Muscle of leg (tissue), 16 donors: ENCODE measurements around the gene SPDYE8. TPM values are rescaled to one million over a fixed set of nuclear protein-coding genes. Genes with fewer than 3 reads are reported as not detected.
"Not testable (repeated sequence)": the region's sequence is repeated elsewhere in the genome, so short reads cannot be mapped to it uniquely, and the experiment has no call there.

ENCODE experiments used
- DNase-seq: peaks from one replicate; pipeline ENCODE4 v3.0.0; 2013
- H3K27ac ChIP-seq: one replicate; pipeline ENCODE4 v1.5.1; 2013; ENCODE audit warnings: mild to moderate bottlenecking, low read length, control low read depth
- H3K27me3 ChIP-seq: one replicate; pipeline ENCODE4 v1.6.1; 2013; ENCODE audit warnings: low read length; ENCODE audit not compliant: control insufficient read depth, insufficient read depth
- H3K36me3 ChIP-seq: one replicate; pipeline ENCODE4 v1.6.1; 2013; ENCODE audit warnings: low read length; ENCODE audit not compliant: control insufficient read depth, insufficient read depth
- H3K4me1 ChIP-seq: one replicate; pipeline ENCODE4 v1.6.1; 2013; ENCODE audit warnings: low read length; ENCODE audit not compliant: control insufficient read depth, insufficient read depth
- H3K4me3 ChIP-seq: one replicate; pipeline ENCODE4 v1.5.1; 2013; ENCODE audit warnings: low read length, control low read depth
- H3K9me3 ChIP-seq: replicated peaks from 2 replicates; pipeline ENCODE4 v1.6.1; 2013; ENCODE audit warnings: low read depth, low read length; ENCODE audit not compliant: control insufficient read depth
- WGBS: methylation state at CpG from one replicate; pipeline ENCODE4 v1.1.5; 2013; ENCODE audit warnings: missing lambda C conversion rate; ENCODE audit not compliant: insufficient coverage; 5-methylcytosine and 5-hydroxymethylcytosine counted together
- long read RNA-seq, 11 donors: transcript quantifications; one replicate each; lab custom pipeline, GENCODE V29; 2026
- polyA plus RNA-seq, 8 donors: library from polyadenylated mRNA; unstranded; fragments of 120-200 nt; gene quantifications; one replicate each; pipeline versions ENCODE4 v1.2.1 to v1.2.3, GENCODE V29; 2013; ENCODE audit warnings: inconsistent platforms in 1 of 8, low replicate concordance in 1 of 8; ENCODE audit not compliant: insufficient read length in 8 of 8, insufficient read depth in 1 of 8
- total RNA-seq: library from RNA; stranded (reverse); fragments of 120-200 nt; gene quantifications from one replicate; pipeline ENCODE4 v1.2.4, GENCODE V29; 2013

The SPDYE8 gene, protein sequence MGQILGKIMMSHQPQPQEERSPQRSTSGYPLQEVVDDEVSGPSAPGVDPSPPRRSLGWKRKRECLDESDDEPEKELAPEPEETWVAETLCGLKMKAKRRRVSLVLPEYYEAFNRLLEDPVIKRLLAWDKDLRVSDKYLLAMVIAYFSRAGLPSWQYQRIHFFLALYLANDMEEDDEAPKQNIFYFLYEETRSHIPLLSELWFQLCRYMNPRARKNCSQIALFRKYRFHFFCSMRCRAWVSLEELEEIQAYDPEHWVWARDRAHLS
- total RNA-seq (0.09 TPM), polyA plus RNA-seq (under 1 TPM; 0.08 to 0.55 (median 0.16) TPM)
- long read RNA-seq, donor 1: 0 reads
- long read RNA-seq, donor 2: 0 reads
- long read RNA-seq, donor 3: 0 reads
- long read RNA-seq, donor 4: 0 reads
- long read RNA-seq, donor 5: 0 reads
- long read RNA-seq, donor 6: 0 reads
- long read RNA-seq, donor 7: 0 reads
- long read RNA-seq, donor 8: 0 reads
- long read RNA-seq, donor 9: 0 reads
- long read RNA-seq, donor 10: 0 reads
- long read RNA-seq, donor 11: 0 reads

DNA sequence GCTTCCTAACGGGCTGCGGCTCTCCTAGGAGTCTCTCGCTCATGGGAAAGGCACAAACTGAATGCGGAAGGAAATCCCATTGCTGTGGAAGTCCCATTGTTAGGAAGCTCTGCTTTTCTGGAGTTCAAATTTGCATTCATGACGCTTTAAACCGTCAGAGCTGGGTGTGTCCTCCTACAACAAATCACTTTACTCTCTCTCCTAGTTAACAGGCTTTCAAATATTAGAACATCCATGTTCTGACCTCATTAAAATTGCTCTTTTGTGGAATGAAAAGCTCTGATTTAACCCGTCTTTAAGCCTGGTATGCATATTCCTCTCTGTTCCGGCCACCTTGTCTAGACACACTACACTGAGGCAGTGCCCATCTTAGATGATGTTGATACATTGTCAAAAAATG lies at the start of gene SPDYE8:
Gene SPDYE8, minus strand, starts transcription at position 101 of the 400 bp plus-strand sequence. CDS start 1,800 bp downstream, outside the sequence.
- not testable (repeated sequence) for H3K4me1 ChIP-seq
- no CpG with 5 or more reads among the region's 8 CpGs for WGBS

DNA sequence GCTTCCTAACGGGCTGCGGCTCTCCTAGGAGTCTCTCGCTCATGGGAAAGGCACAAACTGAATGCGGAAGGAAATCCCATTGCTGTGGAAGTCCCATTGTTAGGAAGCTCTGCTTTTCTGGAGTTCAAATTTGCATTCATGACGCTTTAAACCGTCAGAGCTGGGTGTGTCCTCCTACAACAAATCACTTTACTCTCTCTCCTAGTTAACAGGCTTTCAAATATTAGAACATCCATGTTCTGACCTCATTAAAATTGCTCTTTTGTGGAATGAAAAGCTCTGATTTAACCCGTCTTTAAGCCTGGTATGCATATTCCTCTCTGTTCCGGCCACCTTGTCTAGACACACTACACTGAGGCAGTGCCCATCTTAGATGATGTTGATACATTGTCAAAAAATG lies 28.2 kb upstream of the SPDYE8 start, which contains the start of gene SPDYE11:
Gene SPDYE11, minus strand, starts transcription at position 101 of the 400 bp plus-strand sequence. CDS start 1,800 bp downstream, outside the sequence.
- no CpG with 5 or more reads among the region's 8 CpGs for WGBS
- not testable (repeated sequence) for DNase-seq, H3K9me3 ChIP-seq, H3K27me3 ChIP-seq, H3K27ac ChIP-seq, H3K4me3 ChIP-seq, H3K36me3 ChIP-seq, H3K4me1 ChIP-seq

More for the DNA sequence above, at the start of gene SPDYE8:
- not testable (repeated sequence) for H3K9me3 ChIP-seq, H3K27ac ChIP-seq, H3K4me3 ChIP-seq, H3K27me3 ChIP-seq, H3K36me3 ChIP-seq, DNase-seq

DNA sequence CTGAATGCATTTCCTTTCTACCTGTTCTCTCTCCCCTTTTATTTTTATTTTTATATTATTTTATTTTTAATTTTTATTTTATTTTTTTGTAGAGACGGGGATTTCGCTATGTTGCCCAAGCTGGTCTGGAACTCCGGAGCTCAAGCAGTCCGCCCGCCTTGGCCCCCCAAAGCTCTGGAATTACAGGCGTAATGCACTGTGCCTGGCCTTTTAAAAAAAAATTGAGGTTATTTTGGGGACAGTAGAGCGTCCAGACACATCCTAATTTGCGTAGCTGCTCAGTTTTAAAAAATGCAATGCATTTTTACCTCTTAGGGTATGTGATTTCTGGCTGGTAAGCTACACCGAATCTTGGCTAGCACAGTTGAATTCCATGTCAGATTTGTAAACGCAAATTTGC lies 23.1 kb downstream of the SPDYE8 start:
- not testable (repeated sequence) for H3K4me1 ChIP-seq, H3K27me3 ChIP-seq, DNase-seq, H3K9me3 ChIP-seq, H3K27ac ChIP-seq, H3K36me3 ChIP-seq
- WGBS: 13% methylated on average over 6 of the region's 10 CpGs
- H3K4me3 ChIP-seq: peak overlapping the region; percentile 13

DNA sequence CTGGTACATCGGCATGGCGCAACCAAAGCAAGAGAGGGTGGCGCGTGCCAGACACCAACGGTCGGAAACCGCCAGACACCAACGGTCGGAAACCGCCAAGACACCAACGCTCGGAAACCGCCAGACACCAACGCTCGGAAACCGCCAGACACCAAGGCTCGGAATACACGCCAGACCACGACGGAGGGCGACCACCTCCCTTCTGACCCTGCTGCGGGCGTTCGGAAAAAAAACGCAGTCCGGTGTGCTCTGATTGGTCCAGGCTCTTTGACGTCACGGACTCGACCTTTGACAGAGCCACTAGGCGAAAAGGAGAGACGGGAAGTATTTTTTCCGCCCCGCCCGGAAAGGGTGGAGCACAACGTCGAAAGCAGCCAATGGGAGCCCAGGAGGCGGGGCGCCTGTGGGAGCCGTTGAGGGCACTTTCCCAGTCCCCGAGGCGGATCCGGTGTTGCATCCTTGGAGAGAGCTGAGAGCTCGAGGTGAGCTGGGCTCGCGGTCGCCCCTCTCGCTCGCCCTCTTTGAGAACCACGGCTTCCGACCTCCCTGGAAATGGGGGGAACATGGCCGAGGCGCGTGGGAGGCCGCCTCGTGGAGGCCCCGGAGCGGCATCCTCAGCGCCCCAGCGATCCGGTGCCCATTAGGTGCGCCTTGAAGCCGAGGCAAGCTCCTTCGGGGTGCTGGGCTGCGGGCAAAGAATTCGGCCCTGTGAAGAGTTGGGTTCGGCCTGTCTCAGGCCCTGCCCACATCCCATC lies 23.7 kb downstream of the SPDYE8 start:
- Histone ChIP-seq H3K4me3 (peak overlapping the region; percentile 53), H3K27ac (peak overlapping the region; percentile 80)
- H3K36me3 ChIP-seq, H3K9me3 ChIP-seq, H3K27me3 ChIP-seq, H3K4me1 ChIP-seq: not testable (repeated sequence)
- WGBS: 0% methylated on average over 19 of the region's 66 CpGs
- DNase-seq: peak; percentile 91

DNA sequence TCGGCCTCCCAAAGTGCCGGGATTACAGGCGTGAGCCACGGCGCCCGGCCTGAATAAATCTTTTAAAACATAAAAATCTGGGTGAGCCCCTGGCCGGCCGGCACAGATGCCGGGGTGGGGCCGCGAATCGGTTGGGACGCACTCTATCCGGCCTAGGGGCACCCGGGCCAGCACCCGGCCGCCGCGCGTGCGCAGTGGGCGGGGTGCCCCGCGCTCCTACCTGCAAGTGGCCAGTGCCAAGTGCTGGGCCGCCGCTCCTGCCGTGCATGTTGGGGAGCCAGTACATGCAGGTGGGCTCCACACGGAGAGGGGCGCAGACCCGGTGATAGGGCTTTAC lies 24.2 kb downstream of the SPDYE8 start:
- whole genome bisulfite sequencing: no CpG with 5 or more reads among the region's 30 CpGs
- H3K9me3 ChIP-seq, H3K4me1 ChIP-seq, H3K36me3 ChIP-seq, DNase-seq, H3K27me3 ChIP-seq: not testable (repeated sequence)
- Histone ChIP-seq H3K27ac (peak overlapping the region; percentile 80), H3K4me3 (peak overlapping the region; percentile 53)

DNA sequence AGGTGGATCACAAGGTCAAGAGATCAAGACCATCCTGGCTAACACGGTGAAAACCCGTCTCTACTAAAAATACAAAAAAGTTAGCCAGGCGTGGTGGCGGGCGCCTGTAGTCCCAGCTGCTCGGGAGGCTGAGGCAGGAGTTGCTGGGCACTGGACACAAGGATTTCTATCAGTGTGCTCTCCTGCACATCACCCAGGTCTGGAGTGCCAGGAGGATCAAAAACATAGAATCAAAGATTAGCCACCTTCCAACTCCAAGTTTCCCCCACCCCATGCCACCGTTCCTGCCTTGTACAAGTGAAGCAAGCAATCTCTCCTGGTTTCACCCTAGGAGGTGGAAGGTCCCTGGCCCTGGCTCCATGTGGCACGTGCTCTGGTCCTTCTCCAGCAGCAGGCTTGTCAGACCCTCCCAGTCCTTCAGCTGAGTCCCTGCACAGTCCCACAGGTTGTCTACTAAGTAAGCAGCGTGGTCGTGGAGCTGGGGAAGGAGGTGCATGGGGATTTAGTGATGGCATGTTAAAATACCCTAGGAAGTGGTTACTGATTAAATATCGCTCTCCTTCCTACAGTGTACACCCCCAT lies 31.6 kb downstream of the SPDYE8 start:
- H3K9me3 ChIP-seq, H3K27ac ChIP-seq, H3K4me3 ChIP-seq, H3K27me3 ChIP-seq, H3K4me1 ChIP-seq, DNase-seq, H3K36me3 ChIP-seq: not testable (repeated sequence)
- WGBS: no CpG with 5 or more reads among the region's 11 CpGs

DNA sequence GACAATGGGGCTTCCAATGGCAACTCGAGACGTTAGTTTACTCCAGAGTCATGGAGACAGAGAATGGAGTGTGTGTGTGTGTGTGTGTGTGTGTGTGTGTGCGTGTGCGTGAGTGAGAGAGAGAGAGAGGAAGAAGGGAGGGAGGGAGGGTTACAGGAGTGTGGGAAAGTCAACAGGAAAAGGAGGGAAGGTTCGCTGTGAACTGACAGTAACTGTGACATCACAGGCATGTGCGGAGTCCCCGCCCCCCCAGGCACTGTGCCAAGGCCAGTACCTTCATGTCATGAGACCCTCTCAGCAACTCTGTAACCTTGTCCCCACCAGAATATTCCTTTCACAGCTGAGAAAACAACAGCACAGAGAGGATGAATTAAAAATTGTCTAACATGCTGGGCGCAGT lies 32.1 kb downstream of the SPDYE8 start:
- H3K27me3 ChIP-seq, H3K36me3 ChIP-seq, H3K4me3 ChIP-seq, H3K4me1 ChIP-seq, DNase-seq, H3K27ac ChIP-seq, H3K9me3 ChIP-seq: not testable (repeated sequence)
- WGBS: no CpG with 5 or more reads among the region's 8 CpGs

DNA sequence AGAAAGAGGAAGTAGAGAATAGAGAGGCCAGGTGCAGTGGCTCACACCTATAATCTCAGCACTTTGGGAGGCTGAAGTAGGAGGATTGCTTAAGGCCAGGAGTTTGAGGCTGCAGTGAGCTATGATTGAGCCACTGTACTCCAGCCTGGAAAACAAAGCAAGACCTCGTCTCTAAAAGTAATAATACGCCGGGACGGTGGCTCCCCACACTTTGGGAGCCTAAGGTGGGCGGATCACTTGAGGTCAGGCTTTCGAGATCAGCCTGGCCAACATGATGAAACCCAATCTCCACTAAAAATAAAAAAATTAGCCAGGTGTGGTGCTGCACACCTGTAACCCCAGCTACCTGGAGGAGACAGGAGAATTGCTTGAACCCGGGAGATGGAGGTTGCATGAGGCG lies 34.1 kb downstream of the SPDYE8 start:
- WGBS: no CpG with 5 or more reads among the region's 8 CpGs
- not testable (repeated sequence) for H3K27me3 ChIP-seq

DNA sequence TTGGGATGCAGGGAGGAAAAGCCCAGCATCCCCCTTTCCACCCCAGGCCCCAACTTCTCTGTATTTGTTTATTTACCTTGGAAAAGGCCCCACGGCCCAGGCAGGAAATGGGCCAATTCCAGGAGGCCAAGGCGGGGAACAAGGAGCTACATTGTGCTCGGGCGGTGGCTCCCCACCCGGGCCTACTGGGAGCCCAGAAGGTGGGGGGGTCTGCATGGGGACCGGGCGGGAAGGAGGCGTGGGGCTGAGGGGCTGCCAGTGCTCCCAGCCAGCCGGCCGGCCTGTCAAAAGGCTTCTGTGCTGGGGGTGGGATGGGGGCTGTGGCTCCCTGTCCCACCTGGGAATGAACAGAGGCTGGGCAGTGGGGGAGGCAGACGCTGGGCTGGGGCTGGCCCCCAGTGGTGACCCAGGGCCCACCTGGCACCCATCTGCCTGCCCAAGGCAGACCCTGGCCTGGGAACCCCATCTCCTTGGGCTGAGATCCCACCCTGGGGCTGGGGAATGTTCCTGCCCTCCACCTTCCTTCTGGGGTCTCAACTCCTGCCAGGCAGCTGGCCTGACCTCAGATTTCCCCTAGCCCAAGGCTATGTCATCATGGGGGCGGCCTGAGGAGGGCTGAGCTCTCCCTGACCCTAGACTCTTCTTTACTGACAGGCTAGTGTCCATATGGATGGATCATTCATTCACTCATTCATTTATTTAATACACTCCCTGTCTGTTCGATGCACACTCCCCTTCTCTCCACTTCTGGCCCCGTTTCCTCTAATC lies 39.2 kb downstream of the SPDYE8 start:
- WGBS: no CpG with 5 or more reads among the region's 14 CpGs
- not testable (repeated sequence) for DNase-seq, H3K4me1 ChIP-seq, H3K27ac ChIP-seq, H3K27me3 ChIP-seq, H3K36me3 ChIP-seq, H3K4me3 ChIP-seq, H3K9me3 ChIP-seq

More for the DNA sequence above, 34.1 kb downstream of the SPDYE8 start:
- H3K9me3 ChIP-seq, H3K4me1 ChIP-seq, DNase-seq, H3K27ac ChIP-seq, H3K36me3 ChIP-seq, H3K4me3 ChIP-seq: not testable (repeated sequence)
